HCEC 1CT (cell line): Measurements from ENCODE around the gene ZNF189.

Experiments used
- DNase-seq: peaks from one replicate; pipeline ENCODE4 v3.0.0-alpha.2; 2017

Gene ZNF189

GRCh38 chr9:101457003-101457402 lies 58.4 kb downstream of the ZNF189 start:
- no peak for DNase-seq

- peak; percentile 86 for DNase-seq
These were observed 60.4 kb downstream of the ZNF189 start for GRCh38 chr9:101458963-101459631.
